Measurements from ENCODE around the gene TBL1X.

DNA sequence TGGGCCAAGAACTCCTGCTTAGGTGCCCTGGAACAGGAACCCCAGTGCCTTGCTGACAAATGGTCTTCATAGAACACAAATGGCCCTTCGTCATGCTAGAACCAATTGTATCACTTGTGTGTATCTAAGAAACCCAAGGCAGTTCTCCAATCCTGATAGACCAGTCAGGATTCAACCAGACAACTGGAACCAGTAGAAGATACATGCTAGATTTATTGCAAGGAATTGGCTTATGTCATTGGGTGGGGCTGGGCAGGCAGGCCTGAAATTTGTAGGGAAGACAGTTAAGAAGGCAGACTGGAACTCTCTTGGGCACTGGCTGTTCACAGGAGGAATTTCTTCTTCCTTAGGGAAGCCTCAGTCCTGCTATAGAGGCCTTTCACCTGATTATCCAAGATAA is 17.0 kb upstream of the TBL1X start:
- TF ChIP-seq POLR2AphosphoS5 (IDR thresholded peaks at IDR 0.05; ENCODE audit: low read depth, low read length): no peak
- TF ChIP-seq, protein P1, sequence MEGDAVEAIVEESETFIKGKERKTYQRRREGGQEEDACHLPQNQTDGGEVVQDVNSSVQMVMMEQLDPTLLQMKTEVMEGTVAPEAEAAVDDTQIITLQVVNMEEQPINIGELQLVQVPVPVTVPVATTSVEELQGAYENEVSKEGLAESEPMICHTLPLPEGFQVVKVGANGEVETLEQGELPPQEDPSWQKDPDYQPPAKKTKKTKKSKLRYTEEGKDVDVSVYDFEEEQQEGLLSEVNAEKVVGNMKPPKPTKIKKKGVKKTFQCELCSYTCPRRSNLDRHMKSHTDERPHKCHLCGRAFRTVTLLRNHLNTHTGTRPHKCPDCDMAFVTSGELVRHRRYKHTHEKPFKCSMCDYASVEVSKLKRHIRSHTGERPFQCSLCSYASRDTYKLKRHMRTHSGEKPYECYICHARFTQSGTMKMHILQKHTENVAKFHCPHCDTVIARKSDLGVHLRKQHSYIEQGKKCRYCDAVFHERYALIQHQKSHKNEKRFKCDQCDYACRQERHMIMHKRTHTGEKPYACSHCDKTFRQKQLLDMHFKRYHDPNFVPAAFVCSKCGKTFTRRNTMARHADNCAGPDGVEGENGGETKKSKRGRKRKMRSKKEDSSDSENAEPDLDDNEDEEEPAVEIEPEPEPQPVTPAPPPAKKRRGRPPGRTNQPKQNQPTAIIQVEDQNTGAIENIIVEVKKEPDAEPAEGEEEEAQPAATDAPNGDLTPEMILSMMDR (IDR thresholded peaks at IDR 0.05): no peak
